ENCODE results near the gene TRIM8.

TRIM8 gene

DNA sequence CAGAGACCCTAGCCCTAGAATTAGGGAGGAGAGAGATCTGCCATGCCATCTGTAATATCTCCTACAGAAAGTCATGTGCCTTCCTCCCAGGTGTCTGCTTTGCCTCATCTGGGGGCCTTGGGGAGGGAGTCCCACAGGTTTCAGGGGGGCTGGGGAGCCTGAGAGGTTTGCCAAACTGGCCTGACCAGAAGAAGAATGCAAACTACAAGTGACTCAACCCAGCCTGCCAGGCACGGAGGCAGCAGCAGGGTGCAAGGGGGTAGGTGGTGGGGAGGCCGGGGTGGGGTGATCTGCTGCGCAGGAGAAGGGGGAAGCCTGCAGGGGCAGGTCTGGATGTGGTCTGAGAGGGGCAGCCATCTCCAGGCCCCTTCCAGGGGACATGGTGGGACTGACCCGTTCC, 9.6 kb upstream of the TRIM8 start:
- DNase-seq: no peak

DNA sequence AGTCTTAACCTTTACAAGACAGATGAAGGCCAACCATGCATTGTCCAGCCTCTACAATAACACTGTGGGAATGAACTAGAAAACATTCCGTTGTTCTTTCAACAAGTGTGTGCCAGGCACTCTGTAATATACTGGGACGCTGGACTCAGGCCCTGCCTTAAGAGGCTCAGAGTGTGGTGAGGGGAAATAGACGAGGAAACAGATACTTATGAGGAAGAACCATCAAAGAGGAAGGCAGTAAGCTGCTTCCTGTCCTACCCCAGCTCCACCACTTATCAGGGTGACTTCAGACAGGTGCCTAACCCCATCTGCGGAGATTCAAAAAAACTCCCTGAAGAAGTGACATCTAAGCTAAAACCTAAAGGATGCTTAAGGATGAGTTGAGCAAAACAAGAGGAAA, 8.9 kb upstream of the TRIM8 start:
- DNase-seq: no peak

DNA sequence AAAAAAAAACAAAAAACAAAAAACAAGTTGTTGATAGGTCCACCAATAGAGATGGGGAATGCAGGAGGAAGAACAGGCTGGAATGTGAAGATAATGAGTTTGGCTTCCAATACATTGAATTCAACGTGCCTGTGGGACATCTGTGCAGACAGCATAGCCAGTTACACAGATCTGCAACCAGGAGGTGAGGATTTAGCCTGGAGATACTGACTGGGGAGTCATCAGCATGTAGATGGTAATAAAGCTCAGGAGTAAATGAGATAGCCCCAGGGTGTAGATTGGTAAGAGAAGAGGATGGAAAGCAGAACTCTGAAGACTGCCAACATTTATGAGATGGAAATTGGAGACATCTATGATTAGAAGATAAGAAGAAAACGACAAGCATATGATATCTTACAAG, 4.7 kb upstream of the TRIM8 start:
- DNase-seq: no peak

DNA sequence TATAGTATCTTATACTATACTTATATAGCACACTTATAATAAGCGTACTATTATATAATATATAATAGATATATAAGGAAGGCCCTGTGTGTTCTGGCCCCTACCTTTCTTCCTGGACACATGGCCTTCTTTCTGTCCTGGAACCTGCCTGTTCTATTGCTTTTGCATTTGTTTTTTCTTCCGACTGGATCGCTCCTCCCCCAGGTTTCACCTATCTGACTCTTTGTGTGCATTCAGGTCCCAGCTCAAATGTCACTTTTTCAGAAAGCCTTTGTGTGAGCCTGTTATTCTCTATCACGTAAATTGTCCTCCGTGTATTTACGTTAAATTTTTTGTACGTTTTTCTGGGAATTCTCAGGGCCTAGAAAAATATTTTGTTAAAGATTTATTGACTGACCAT, 2.9 kb upstream of the TRIM8 start:
- DNase-seq: no peak

DNA sequence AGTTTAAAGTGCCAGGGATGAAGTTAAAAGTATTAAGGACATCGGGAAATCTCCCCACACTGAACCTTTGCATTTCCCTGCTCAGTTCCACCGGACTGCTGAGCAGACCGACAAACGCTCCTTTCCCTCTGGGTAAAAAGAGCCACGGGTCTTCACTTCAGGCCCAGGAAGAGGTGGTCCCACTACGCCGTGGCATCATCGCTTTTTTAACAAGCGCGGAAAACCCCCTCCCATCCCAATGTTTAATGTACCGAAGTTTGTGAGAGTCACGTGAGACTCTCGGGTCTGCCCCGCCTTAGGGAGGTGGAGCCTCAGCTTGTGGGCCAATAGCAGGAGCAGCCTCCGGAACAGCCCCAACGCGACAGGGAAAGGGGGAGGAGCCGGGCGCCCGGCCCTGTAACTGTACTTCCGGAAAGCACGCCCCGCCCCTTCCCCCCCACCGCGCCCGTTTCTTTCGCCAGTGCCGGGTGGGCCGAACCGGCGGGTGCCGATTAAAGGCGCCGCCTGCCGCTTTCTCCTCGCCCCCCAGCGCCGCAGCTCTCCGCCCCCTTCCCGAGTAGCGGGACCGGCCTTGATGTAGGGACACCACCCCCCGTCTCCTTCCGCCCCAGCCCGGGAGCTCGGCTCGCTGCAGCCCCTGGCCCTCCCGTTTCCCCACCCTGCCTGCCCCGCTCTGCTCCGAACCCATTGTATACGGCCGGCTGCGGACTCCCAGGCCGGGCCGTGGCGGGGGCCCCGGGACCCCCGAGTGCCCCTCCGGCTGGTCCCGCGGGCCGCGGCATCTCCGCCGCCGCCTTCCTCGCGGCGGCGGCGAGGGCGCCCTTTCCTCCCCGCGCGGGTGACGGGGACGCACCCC, 2.2 kb upstream of the TRIM8 start:
- DNase-seq: peak; percentile 94 to 96

DNA sequence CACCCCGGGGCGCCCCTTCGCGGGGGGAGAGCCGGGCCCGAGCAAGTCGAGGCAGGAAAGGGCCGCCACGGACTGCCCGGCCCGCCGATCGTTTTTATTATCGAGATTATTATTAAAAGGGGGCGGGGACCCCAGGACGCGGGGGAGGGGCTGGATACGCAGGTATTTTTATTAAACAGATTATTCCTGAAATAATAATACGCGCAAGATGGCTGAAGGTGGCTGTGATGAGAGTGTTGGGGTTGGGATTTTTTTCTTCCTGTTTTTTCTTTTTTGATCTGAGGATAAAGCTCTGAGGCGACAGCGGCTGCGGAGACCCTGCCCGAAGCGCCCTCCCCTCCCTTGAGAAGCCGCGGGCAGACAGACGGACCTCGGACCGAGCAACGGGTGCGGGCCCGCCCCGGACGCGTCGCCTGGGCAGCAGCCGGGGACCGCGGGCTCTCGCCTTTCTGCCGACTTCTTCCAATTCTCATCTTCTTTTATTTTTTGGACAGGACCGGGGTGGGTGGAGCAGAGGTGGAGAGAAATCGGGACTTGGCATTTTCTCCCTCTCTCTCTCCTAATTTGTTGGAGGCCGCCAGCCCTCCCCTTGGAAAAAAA, 1.4 kb upstream of the TRIM8 start:
- peak in 1 of 2 donors; percentile 23 for DNase-seq

DNA sequence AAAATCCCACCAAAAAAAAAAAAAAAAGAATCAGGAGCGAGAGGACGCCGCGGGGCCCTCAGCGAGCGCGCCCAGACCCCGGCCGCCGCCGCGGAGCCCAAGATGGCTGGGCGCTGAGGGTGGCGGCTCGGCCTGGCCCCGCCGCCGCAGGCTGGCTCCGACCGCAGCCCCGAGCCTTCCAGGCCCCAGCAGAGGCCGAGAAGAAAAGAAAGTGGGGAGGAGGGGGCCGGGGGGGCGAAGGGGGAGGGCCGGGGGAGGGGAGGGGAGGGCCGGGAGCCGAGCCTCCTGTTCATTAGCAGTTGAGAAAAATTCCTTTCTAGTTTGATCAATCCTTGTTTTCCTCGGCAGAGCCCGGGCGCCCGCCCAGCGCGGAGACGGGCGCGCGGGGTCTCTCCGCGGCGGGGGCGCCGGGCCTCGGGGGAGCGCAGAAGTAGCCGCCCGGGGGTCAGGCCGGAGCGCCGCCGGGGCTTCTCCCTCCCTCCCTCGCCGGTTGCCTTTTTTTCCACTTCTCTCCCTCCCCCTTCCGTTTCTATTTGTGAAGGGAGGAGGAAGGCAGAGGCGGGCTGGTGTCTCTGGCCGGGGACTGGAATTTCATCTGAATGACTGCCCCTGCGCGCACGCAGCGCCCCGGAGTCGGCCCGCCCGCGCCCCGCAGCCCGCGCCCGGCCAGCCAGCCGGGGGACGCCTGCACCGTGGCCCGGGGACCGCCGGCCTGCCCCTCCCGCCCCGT, 778 bp upstream of the TRIM8 start:
- peak; percentile 48 to 52 for DNase-seq

DNA sequence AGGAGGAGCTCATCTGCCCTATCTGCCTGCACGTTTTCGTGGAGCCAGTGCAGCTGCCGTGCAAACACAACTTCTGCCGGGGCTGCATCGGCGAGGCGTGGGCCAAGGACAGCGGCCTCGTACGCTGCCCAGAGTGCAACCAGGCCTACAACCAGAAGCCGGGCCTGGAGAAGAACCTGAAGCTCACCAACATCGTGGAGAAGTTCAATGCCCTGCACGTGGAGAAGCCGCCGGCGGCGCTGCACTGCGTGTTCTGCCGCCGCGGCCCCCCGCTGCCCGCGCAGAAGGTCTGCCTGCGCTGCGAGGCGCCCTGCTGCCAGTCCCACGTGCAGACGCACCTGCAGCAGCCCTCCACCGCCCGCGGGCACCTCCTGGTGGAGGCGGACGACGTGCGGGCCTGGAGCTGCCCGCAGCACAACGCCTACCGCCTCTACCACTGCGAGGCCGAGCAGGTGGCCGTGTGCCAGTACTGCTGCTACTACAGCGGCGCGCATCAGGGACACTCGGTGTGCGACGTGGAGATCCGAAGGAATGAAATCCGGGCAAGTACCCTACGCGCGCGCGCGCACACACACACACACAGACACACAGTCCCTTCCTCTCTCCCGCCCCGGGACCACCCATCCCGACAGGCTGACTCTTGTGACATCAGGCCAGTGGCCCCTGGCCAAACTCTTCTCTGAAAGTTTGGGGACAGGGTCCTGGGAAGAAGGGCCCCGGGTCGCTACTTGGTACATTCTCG, 538 bp downstream of the TRIM8 start:
- peak; percentile 59 to 69 for DNase-seq

DNA sequence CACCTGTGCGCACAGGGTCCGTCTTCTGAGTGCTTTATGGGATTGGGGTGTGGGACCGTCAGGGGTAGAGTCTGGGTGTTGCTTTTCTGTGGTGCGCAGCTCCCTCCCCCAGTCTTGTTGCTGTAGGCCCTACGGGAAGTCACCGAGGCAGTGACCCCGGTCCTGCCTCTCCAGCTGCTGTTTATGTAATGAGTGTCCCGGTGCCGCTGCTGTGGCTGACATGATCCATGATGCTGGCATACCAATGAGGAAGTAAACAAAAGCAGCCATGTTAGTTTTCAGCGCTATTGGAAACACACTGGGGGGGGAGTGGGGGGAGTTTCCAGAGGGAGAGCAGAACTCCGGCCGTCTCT, 1.1 kb downstream of the TRIM8 start:
- no peak for DNase-seq

DNA sequence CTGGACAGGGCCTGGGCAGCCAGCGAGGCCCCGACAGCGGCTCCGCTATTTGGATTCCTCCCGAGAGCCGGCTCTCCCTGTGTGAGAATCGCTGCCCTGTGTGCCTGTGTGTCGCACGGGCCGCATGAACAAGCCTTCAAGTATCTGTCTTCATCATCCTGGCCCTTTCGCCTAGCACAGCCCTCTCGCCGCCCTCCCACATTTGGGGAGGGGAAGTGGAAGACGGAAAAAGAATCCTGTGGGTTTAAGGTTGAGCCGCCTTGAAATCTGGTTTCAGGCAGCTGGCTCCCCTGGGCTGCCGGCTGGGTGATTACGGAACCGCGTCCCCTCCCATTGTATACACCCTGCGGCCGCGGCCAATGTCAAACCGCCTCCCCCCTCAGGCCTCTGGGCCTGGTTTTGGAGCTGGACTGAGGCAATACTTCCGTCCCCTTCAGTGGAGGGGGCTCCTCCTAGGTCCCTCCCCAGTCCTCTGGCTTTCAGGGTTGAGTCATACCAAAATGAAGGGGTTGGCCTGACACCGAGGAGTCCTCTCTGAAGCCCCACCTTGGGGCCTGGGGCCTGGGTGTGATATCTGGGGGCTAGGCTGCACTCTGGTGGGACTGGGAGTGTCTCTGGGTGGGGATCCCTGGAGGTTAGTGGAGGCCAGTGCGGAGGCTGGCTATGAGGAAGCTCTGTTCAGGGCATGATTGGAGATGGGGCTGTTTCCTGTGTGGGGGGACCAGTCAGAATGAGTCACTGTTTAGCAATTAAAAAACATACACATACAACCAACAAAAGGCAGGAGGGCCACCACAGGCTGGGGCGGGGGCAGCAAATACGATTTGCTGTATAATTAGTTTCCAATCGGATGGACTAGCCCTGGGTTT, 1.7 kb downstream of the TRIM8 start:
- peak; percentile 55 to 65 for DNase-seq

DNA sequence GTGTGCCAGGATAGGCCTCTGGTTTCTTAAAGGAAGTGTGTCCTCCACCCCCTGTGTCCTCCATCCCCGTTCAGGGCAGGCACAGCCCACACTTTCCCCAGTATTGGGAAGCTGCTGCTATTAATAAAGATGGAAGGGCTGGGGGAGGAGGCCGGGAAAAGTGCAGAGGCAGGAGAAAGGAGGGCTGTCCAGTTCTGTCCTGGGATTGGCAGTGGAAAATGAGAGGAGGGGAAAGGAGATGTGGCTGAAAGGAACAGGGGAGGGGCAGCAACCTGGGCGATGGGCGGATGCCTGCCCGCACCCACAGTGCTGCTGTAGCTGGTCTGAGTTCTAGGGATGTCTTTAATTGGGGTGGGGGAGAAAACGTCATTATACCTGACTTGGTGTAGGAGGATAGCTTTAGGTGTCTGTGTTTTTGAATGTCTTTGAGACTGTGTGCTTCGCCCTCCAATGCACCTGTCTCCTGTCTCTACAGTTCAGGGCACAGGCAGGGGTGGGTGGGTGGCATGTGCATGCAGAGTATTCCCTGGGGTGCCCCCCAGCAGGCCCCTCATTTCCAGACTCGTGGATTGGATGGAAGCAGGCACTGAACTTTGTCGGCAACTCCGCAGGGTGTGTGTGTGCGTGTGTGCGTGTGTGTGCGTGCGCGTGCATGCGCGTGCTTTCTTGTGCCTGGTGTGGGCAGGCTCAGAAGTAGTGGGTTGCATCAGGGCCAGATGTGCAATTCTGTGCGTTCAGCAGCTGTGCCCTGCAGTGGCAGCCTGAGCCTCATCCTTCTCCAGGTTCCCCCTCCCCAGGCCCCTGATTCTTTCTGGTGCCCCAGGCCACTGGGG, 2.5 kb downstream of the TRIM8 start:
- DNase-seq: peak; percentile 23 to 42

DNA sequence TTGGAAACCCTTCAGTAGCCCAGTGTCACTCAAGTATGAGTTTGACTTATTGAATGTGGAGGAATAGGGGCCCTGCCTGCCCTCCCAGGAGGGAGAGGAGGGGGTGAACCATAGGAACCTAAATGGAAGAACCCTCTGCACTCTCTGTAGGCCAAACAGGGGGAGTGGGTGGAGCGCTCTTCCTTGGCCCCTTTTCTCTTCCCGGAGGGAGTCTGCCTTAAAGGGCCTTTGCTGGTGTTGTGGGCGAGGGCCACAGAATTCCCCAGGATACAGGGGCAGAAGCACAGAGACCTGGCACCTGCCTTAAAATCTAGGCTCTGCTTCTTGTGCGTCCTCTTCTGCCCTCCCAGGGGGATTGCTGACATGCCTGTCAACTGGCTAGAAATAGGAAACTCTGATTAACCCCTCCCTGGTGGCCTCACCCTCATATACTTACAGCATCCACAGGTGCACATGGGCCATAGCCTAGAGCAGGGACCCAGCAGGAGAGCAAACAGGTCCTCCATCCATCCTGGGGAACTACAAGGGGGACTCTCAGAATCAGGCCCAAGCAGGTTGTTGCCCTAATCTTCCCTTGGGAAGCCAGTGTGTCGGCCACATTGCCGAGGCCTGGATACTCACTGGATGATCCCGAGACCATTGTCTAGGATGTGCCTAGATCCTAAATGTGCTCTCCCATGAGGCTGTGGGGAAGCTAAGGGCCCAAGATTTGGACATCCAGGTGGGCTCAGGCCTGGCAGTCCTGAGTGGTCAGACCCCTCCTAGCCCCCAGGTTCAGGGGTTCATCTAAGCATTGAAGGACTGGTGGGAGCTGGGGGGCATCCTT, 3.4 kb downstream of the TRIM8 start:
- DNase-seq: no peak

DNA sequence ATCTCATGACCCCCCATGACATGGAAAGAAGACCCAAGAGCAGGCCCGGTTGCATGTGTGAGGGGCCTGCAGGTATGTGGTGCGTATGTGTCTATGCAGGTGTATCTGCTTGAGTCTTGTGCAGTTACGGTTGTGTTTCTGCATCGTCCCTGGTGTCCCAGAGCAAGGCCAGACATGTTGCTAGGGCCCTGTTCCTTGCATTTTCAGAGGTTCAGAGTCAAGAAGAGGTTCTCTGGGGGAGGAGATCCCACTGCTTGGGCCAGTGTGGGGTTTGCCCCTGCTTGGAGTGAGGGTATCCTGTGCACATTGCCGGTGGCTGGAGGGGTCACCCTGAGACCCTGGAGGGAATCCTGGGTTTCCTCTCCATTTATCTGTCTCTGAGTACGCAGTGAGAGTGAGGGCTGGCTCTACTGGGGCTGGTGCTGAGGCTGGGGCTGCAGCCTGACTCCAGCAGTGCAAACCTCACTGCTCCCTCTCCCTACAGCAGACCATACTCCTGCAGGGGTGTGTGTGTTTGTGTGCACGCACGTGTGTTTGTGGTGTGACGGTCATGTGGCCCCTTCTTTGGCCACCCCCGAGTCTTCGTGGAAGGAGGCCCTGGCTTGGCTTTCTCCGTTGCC, 4.1 kb downstream of the TRIM8 start:
- DNase-seq: no peak

DNA sequence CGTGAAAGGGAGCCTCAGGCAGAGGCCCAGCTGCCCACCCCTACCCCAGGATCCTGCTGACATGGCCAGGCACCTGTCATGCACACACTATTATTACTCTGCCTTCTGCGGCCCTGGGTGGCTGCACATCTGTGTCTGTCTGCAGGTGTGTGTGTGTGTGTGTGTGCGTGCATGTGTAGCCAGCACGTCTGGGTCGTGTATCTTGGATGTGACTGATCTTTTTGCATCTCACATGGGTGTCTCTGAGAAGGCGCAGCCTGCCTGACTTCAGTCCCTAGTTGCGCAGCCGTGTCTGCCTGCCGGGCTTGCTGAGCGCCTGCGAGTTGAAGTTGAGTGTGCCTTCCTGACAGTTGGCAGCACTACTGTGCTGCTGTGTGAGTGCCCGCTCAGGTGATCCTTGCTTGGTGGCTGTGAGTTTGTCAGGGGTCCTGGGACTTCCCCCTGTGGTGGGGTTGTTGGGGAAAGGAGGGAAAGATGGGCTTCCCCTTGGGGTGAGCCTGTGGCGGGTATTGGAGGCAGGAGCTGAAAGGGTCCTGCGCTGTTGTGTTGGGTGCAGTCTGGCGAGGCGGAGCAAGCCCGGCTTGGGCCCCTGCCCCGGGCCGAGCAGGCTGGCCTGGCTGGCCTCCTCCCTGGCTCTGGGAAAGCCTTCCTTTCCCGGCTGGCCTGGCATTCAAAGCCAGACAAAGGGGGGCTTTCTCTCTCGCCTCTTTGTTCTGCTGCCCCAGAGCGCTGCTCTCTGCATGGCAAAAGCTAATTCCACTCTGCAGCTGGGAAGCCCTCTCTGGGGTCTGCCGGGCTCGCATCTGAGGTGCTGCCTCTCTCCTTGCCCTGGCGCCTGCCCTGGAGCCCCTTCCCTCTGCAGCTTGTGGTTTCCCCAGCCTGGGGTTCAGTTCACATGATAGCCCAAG, 4.9 kb downstream of the TRIM8 start:
- no peak for DNase-seq

DNA sequence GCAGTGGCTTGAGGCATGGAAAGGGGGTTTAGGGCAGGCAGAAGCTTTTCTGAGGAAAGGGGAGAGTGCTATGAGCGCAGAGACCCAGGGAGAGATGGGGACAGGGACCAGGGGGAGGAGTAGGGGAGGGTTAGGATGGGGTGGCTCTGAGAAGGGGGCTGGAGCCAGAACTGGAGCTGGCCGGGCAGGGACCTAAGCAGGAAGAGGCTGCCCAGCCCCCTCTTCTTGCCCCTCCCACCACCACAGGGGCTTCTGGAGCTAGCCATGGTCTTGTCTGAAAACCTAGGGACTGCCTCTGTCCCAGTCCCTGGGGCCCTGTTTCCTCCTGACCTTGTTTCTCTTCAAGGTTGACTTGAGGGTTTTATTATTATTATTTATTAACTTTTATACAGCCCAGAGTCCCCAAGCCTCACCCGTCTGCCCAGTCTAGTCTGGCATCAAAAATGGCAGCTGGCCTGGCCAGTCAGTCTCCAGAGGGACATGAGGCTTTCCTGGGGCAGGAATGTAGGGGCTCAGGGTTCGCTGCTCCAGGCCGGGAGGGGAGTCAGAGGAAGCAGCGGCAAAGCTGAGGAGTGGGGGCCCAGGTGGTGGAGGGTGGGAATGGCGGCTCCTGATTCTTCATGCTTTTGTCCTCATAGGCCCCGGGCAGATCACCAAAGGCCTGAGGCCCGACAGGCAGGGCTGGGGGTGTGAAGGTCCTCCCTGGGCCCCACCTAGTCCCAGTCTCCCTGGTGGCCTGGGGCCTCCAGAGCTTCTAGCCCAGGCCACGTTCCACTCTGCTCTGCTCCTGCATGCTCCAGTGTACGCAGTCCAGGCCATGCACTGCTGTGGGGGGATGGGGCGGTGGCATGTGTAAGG, 5.7 kb downstream of the TRIM8 start:
- DNase-seq: no peak

DNA sequence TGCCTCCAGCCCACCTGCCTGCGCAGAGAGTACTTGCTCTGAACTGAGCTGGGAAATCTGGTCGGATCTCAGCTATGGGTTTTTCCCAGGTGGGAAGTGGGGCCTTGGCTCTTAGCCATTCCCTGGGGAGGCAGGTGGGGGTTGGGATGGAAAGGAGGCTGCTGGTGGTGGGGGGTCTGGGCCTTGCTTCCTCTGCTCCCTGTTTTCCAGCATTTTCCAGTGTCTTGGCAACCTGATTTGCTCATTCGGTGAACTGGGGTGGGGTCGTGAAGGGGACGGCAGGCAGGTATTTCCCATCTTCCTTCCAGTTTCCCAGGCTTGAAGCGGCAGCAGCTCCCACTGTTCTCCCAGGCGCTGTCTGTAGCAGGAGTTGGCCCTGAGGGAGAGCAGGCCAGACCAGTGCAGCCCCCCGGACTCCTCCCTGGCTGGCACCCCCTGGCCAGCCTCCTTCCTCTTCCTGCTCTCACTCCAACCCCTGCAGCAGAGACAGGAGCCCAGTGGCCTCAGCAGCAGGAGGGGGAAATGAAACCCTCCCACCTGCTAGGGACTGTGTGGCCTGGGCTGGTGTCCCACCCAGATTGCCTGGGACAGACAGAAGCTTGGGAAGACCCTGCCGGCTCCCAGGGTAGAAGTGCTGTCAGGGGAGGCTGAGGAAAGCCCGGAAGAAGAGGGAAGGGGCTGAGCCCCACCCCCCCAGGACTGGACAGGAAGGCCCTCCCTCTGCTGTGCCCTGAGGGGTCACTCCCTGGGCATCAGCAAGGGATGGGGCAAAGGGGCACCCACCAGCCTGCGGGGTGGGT, 6.6 kb downstream of the TRIM8 start:
- DNase-seq: no peak
